GM19193 (cell line): ENCODE data around the gene WNT7B.

Experiments
- POLR2A ChIP-seq: IDR thresholded peaks from 4 replicates; pipeline ENCODE4 v1.6.1; 2011; ENCODE audit not compliant: insufficient read depth, insufficient read length; ENCODE audit errors: extremely low read depth

WNT7B gene

GRCh38 chr22:45962756-45963324, 14.1 kb downstream of the WNT7B start:
- TF ChIP-seq POLR2A, result no peak

- TF ChIP-seq POLR2A, result no peak
Observed at GRCh38 chr22:45962434-45962718, 14.6 kb downstream of the WNT7B start.

GRCh38 chr22:45961679-45962433, 15.1 kb downstream of the WNT7B start:
- no peak for TF ChIP-seq POLR2A

GRCh38 chr22:45960477-45961386, 16.2 kb downstream of the WNT7B start:
- no peak for TF ChIP-seq POLR2A

GRCh38 chr22:45959719-45960476, 17.1 kb downstream of the WNT7B start:
- no peak for TF ChIP-seq POLR2A

GRCh38 chr22:45958971-45959370, 18.0 kb downstream of the WNT7B start:
- TF ChIP-seq POLR2A, result no peak

GRCh38 chr22:45957826-45958225, 19.1 kb downstream of the WNT7B start:
- TF ChIP-seq POLR2A, result no peak

GRCh38 chr22:45953178-45953577, 23.8 kb downstream of the WNT7B start:
- no peak for TF ChIP-seq POLR2A

- TF ChIP-seq POLR2A, result no peak
Observed at GRCh38 chr22:45952553-45952952, 24.4 kb downstream of the WNT7B start.

GRCh38 chr22:45952151-45952550, 24.8 kb downstream of the WNT7B start:
- TF ChIP-seq POLR2A, result no peak

GRCh38 chr22:45949891-45950290, 27.1 kb downstream of the WNT7B start:
- no peak for TF ChIP-seq POLR2A

- no peak for TF ChIP-seq POLR2A
Observed at GRCh38 chr22:45949258-45949870, 27.6 kb downstream of the WNT7B start.

GRCh38 chr22:45948081-45948648, 28.8 kb downstream of the WNT7B start:
- no peak for TF ChIP-seq POLR2A
